GM10266 (cell line): ENCODE measurements around the gene CPEB1.

Experiments
- DNase-seq: peaks from one replicate; pipeline ENCODE4 v3.0.0; 2012; ENCODE audit errors: extremely low spot score
- CTCF ChIP-seq: IDR thresholded peaks from 2 replicates; pipeline ENCODE4 v1.5.1; 2012; ENCODE audit warnings: mild to moderate bottlenecking, low read depth; ENCODE audit not compliant: control insufficient read depth, insufficient read depth; ENCODE audit errors: missing control alignments

The CPEB1 gene

GRCh38 chr15:82595766-82596165, 51.4 kb downstream of the CPEB1 start:
- no peak for TF ChIP-seq CTCF
- no peak for DNase-seq

GRCh38 chr15:82595203-82595602, 52.0 kb downstream of the CPEB1 start:
- DNase-seq = no peak
- TF ChIP-seq CTCF = no peak

DNA sequence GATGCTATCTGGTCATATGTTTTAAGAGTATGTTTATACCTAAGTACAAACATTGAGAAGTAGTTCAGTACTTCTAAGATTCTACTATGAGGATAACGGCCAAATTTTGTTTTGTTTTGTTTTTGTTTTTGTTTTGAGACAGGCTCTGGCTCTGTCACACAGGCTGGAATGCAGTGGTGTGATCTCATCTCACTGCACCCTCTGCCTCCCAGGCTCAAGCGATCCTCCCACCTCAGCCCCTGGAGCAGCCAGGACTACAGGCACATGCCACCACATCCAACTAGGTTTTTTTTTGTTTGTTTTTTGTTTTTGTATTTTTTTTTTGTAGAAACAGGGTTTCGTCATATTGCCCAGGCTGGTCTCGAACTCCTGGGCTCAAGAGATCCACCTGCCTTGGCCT, 59.4 kb downstream of the CPEB1 start:
- no peak for TF ChIP-seq CTCF
- no peak for DNase-seq

DNA sequence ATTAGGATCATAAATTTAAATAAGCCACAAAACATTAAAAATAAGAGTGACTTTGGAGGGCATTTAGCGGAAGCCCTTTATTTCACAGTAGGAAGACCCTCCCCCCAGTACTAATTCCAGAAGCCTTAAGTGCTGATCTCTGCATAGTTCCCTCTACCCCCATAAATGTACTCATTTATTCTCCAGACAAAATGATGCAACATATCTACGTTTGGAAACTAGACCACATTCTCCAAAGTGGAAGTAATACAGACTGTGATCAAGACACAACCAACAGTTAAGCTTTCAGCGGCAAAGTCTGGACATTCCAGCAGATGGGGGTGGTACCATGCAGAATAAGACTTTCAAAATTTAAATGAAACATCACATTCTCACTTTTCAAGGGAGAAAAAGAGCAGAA, 62.1 kb downstream of the CPEB1 start:
- DNase-seq = no peak
- TF ChIP-seq CTCF = no peak

GRCh38 chr15:82580713-82581112, 66.5 kb downstream of the CPEB1 start:
- TF ChIP-seq CTCF = no peak
- DNase-seq = no peak

DNA sequence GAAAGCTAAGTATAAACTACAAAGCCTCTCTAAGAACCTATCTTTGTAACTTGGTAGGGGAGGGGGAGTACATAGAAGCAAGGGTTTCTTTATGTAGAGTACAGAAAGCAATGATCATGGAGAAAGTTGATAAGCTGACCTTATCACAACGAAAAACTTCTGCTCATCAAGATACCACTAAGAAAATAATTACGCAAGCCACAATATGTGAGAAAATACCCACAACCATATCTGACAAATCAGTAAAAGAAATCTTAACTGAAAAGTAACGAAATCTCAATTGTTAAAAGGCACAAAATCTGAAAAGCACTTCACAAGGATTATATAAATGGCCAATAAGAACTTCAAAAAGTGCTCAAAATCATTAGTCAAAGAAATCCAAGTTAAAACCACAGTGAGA, 71.8 kb downstream of the CPEB1 start:
- DNase-seq = no peak
- no peak for TF ChIP-seq CTCF

DNA sequence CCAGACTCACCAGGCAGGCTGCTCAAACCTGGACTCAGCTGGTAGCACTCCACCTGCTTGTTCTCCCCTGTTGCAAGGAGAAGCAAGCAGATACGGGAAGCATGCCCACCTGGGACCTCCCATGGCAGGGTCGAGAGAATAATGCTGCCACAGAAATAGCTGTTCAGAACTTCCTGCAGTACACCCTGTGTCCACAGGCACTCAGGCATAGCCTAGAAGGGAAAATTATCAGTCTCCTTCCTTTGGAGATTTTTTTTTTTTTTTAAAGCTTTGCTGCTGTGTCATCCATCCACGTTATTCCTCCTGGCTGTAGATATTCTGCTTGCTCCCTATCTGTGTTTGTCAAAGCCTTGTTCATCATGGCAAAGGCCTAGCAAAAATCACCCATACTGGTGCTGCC, 74.2 kb downstream of the CPEB1 start:
- no peak for TF ChIP-seq CTCF
- no peak for DNase-seq
